HepG2 (cell line): ENCODE results near the gene DSN1. TPM values are rescaled to one million over a fixed set of nuclear protein-coding genes. Genes with fewer than 3 reads are reported as not detected.

ENCODE experiments used
- AGO2 ChIP-seq: fragments of 200-400 bp; formaldehyde crosslinking; optimal IDR thresholded peaks from 2 replicates; pipeline ENCODE3; 2017; ENCODE audit warnings: mild to moderate bottlenecking, low read depth, low read length, moderate library complexity
- ATF5 ChIP-seq: sonication (generic); formaldehyde crosslinking; IDR thresholded peaks from 2 replicates; pipeline ENCODE4 v1.4.0; 2020; ENCODE audit warnings: mild to moderate bottlenecking, low read depth, missing genetic modification reagents
- CHCHD3 ChIP-seq: sonication (generic); formaldehyde crosslinking; IDR thresholded peaks from 2 replicates; pipeline ENCODE4 v1.8.0; 2022; ENCODE audit warnings: mild to moderate bottlenecking, missing genetic modification reagents, moderate library complexity
- HBP1 ChIP-seq: IDR thresholded peaks from 2 replicates; pipeline ENCODE4 v1.6.1; 2016; ENCODE audit warnings: low read depth, control low read depth
- HDAC6 ChIP-seq: fragments of 200-600 bp; sonication (generic); IDR thresholded peaks from 2 replicates; pipeline ENCODE4 v1.7.0; 2017; ENCODE audit warnings: mild to moderate bottlenecking, antibody characterized with exemption, low read length, low read depth
- HOMEZ ChIP-seq: IDR thresholded peaks from 2 replicates; pipeline ENCODE4 v1.6.1; 2016; ENCODE audit warnings: low read depth
- IRF1 ChIP-seq: sonication (generic); formaldehyde crosslinking; IDR thresholded peaks from 2 replicates; pipeline ENCODE4 v1.4.0; 2020; ENCODE audit warnings: low read depth, mild to moderate bottlenecking, missing genetic modification reagents
- JUND ChIP-seq: sonication (generic); formaldehyde crosslinking; IDR thresholded peaks from 2 replicates; pipeline ENCODE4 v1.8.0; 2022; ENCODE audit warnings: mild to moderate bottlenecking, missing genetic modification reagents
- MAX ChIP-seq: IDR thresholded peaks from 2 replicates; pipeline ENCODE4 v1.6.1; 2012; ENCODE audit warnings: inconsistent platforms
- PRDM15 ChIP-seq: sonication (generic); formaldehyde crosslinking; IDR thresholded peaks from 2 replicates; pipeline ENCODE4 v1.4.0; 2020; ENCODE audit warnings: missing genetic modification reagents
- RFX5 ChIP-seq: IDR thresholded peaks from 2 replicates; pipeline ENCODE4 v1.6.1; 2011; ENCODE audit warnings: low read depth, low read length, improper control_type of control experiment
- SMARCE1 ChIP-seq: fragments of 450-650 bp; IDR thresholded peaks from 2 replicates; pipeline ENCODE4 v1.6.1; 2017; ENCODE audit warnings: borderline replicate concordance
- TSC22D2 ChIP-seq: sonication (generic); formaldehyde crosslinking; IDR thresholded peaks from 2 replicates; pipeline ENCODE4 v1.5.1; 2020; ENCODE audit warnings: missing genetic modification reagents, mild to moderate bottlenecking, borderline replicate concordance
- ZBTB4 ChIP-seq: sonication (generic); formaldehyde crosslinking; IDR thresholded peaks from 2 replicates; pipeline ENCODE4 v1.4.0; 2020; ENCODE audit warnings: missing genetic modification reagents, mild to moderate bottlenecking, borderline replicate concordance
- ZNF253 ChIP-seq: sonication (generic); formaldehyde crosslinking; IDR thresholded peaks from 2 replicates; pipeline ENCODE4 v1.8.0; 2022; ENCODE audit warnings: mild to moderate bottlenecking, missing genetic modification reagents, borderline replicate concordance
- ZNF33B ChIP-seq: sonication (generic); formaldehyde crosslinking; IDR thresholded peaks from 2 replicates; pipeline ENCODE4 v1.5.1; 2020; ENCODE audit warnings: mild to moderate bottlenecking, missing genetic modification reagents
- ZNF891 ChIP-seq: sonication (generic); formaldehyde crosslinking; IDR thresholded peaks from 2 replicates; pipeline ENCODE4 v1.5.0; 2020; ENCODE audit warnings: mild to moderate bottlenecking, missing genetic modification reagents
- polyA plus RNA-seq, 8 experiments: library from polyadenylated mRNA; depleted of rRNA in 3 of 8; stranded (reverse) in 7 of 8; unstranded in 1 of 8; fragments of >200 nt; fragmentation: Illumina TruSeq in 4 of 8; extraction: Trizol in 4 of 8; gene quantifications; 2 replicates each; pipeline versions ENCODE4 v1.2.1 to v1.2.3, GENCODE V29; 2011 to 2016; ENCODE audit warnings: low read depth in 4 of 8, missing spikeins in 1 of 8, mixed read lengths in 1 of 8; ENCODE audit not compliant: insufficient read depth in 1 of 8
- total RNA-seq, 5 experiments: library from RNA; depleted of rRNA; stranded (reverse); fragments of >200 nt; fragmentation: Illumina TruSeq; extraction: Trizol; gene quantifications; 2 replicates each; pipeline ENCODE4 v1.2.3, GENCODE V29; 2016; ENCODE audit warnings: low read depth in 1 of 5

The DSN1 gene
- total and polyA plus RNA-seq, 2 of the 13 experiments (the other 11 are each of a cell fraction or from before 2014, with no cell fraction given): 18.7 to 53.7 TPM

GRCh38 chr20:36745234-36745926, 28.2 kb downstream of the DSN1 start (continued):
- TF ChIP-seq HOMEZ (CRISPR knock-in tag): no peak; the same call in 1 of the 2 replicates
- TF ChIP-seq IRF1 (CRISPR knock-in tag): no peak
- TF ChIP-seq JUND (CRISPR knock-in tag): no peak
- TF ChIP-seq AGO2: peak; percentile 50
- no peak for TF ChIP-seq ATF5 (CRISPR knock-in tag)
- TF ChIP-seq TSC22D2 (CRISPR knock-in tag): peak; percentile 34; the same call in 1 of the 2 replicates
- 0 out of 2 replicates have a peak, but pooled peaks have one; percentile 40 for TF ChIP-seq ZNF33B
- TF ChIP-seq HDAC6: no peak
- no peak for TF ChIP-seq ZNF253 (CRISPR knock-in tag)
- TF ChIP-seq ZBTB4 (CRISPR knock-in tag): no peak
- TF ChIP-seq PRDM15 (CRISPR knock-in tag): no peak
- no peak for TF ChIP-seq SMARCE1
- TF ChIP-seq CHCHD3 (CRISPR knock-in tag): no peak
- TF ChIP-seq HBP1 (CRISPR knock-in tag): no peak; the same call in 1 of the 2 replicates
- TF ChIP-seq RFX5: no peak
- peak; percentile 88; the same call in 1 of the 2 replicates for TF ChIP-seq ZNF891 (CRISPR knock-in tag)
- TF ChIP-seq MAX: no peak; the same call in 1 of the 2 replicates
